ENCODE data around the gene IDS. TPM values are rescaled to one million over a fixed set of nuclear protein-coding genes. Genes with fewer than 3 reads are reported as not detected.

IDS gene
- polyA plus RNA-seq, 3 donors: 29.7 to 47.5 (median 33.0) TPM

- no peak for DNase-seq (ENCODE audit: extremely low read depth in 1 of 11, low read depth in 9 of 11, low spot score in 4 of 11)
These were observed 71.7 kb downstream of the IDS start for GRCh38 chrX:149433451-149433850.

DNA sequence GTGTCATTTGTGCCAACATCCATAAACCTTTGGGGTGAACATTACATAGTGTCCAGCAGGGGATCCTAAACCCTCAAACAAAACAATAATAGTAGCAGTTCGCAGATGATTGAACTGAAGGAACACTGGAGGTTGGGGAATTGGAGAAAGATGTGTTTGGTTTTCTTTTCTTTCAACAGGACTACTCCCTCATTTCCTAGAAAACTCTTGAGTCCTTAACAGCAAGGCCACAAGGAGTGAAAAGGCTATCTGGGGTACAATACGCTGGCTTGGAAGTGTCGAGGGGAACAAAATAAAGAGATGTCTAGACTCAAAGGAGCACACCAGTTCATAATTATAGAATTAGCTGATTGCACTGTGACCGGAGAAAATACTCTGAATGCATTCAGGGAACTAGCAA lies 72.1 kb downstream of the IDS start:
- no peak for DNase-seq (ENCODE audit: extremely low read depth in 1 of 11, low read depth in 9 of 11, low spot score in 4 of 11)

Other genes with a start within 250 kb of the IDS start
- 10 to 100 TPM; 20.3 to 23.2 (median 22.4) TPM for gene EOLA1, start 35.7 kb upstream of the IDS start, polyA plus RNA-seq (ENCODE audit: insufficient read length in 3 of 3)
- gene HSFX3, start 44.6 kb upstream of the IDS start, polyA plus RNA-seq (ENCODE audit: insufficient read length in 3 of 3): under 1 TPM in 2 of 3 donors, not detected in 1; 0.16 to 0.45 TPM
- not detected for gene MAGEA9B, start 82.2 kb upstream of the IDS start, polyA plus RNA-seq (ENCODE audit: insufficient read length in 3 of 3)
- 1 to 10 TPM in 2 of 3 donors, not detected in 1; 1.0 to 1.1 TPM for gene HSFX2, start 90.0 kb upstream of the IDS start, polyA plus RNA-seq (ENCODE audit: insufficient read length in 3 of 3)
- gene TMEM185A, start 126.5 kb upstream of the IDS start, polyA plus RNA-seq (ENCODE audit: insufficient read length in 3 of 3): 10 to 100 TPM; 41.0 to 49.1 (median 47.6) TPM
- gene MAGEA11, start 206.8 kb upstream of the IDS start, polyA plus RNA-seq (ENCODE audit: insufficient read length in 3 of 3): not detected